Kidney (tissue), 14 donors: ENCODE measurements around the gene CAMK1D. TPM values are rescaled to one million over a fixed set of nuclear protein-coding genes. Genes with fewer than 3 reads are reported as not detected.

Experiments used
- DNase-seq, 5 donors: peaks; one replicate each; pipeline ENCODE4 v3.0.0-alpha.2; 2013 to 2020
- FAIRE-seq: peaks from 2 replicates; lab custom pipeline; 2012; peaks lifted over from hg19 to GRCh38; lab: Jason Lieb, UNC
- H3K27ac ChIP-seq, 2 donors: one replicate each; pipeline ENCODE4 v1.7.0; 2013; ENCODE audit warnings: low read depth in 2 of 2, low read length in 2 of 2, inconsistent platforms in 1 of 2
- H3K27me3 ChIP-seq: one replicate; pipeline ENCODE4 v1.7.1; 2013; ENCODE audit warnings: low read length, inconsistent platforms; ENCODE audit not compliant: control insufficient read depth, insufficient read depth
- H3K36me3 ChIP-seq, 3 donors: one replicate each; pipeline versions ENCODE4 v1.7.0 to v1.7.1; 2013; ENCODE audit warnings: low read length in 3 of 3, control low read depth in 1 of 3, inconsistent platforms in 1 of 3; ENCODE audit not compliant: insufficient read depth in 3 of 3, control insufficient read depth in 2 of 3
- H3K4me1 ChIP-seq, 3 donors: one replicate each; pipeline versions ENCODE4 v1.7.0 to v1.7.1; 2013; ENCODE audit warnings: low read length in 3 of 3, inconsistent platforms in 1 of 3, low read depth in 1 of 3; ENCODE audit not compliant: control insufficient read depth in 2 of 3, insufficient read depth in 2 of 3
- H3K4me3 ChIP-seq, 3 donors: one replicate each; pipeline versions ENCODE4 v1.7.0 to v1.8.1; 2013; ENCODE audit warnings: low read length in 3 of 3, control low read depth in 1 of 3, inconsistent platforms in 1 of 3
- H3K9ac ChIP-seq, 3 donors: one replicate each; pipeline versions ENCODE4 v1.7.0 to v1.7.1; 2013; ENCODE audit warnings: low read length in 3 of 3, control low read depth in 1 of 3, inconsistent platforms in 1 of 3
- H3K9me3 ChIP-seq, 3 donors: one replicate each; pipeline versions ENCODE4 v1.7.0 to v1.7.1; 2013; ENCODE audit warnings: low read length in 3 of 3, control low read depth in 1 of 3, inconsistent platforms in 1 of 3; ENCODE audit not compliant: control insufficient read depth in 2 of 3, insufficient read depth in 1 of 3
- intact Hi-C: fragments of 100-400 bp; cut with DNase I; formaldehyde crosslinking; loops from one replicate; pipeline ENCODE4 v1.11.1; 2022
- polyA plus RNA-seq: library from polyadenylated mRNA; stranded (reverse); fragments of 350-450 nt; fragmentation: Illumina TruSeq; extraction: RNeasy Lipid Tissue Mini Kit (QIAGEN cat#74804); gene quantifications from one replicate; pipeline ENCODE4 v1.2.3, GENCODE V29; 2014; ENCODE audit warnings: low read depth, low replicate concordance; ENCODE audit not compliant: insufficient read depth
- total RNA-seq: library from RNA; stranded (reverse); fragmentation: NEBNext Ultra II Directional; extraction: Animal tissue kit (Norgen Biotek cat#: 25700); gene quantifications from one replicate; pipeline ENCODE4 v1.2.1, GENCODE V29; 2021
- TF ChIP-seq, protein P1 (sequence below): IDR thresholded peaks from 3 replicates; pipeline ENCODE4 v1.5.1; 2012; ENCODE audit warnings: mild to moderate bottlenecking, moderate library complexity, borderline replicate concordance; ENCODE audit not compliant: insufficient read depth; ENCODE audit errors: extremely low read depth
- donor health status: control.
- donor health status: control.
- donor health status: control.
- donor health status: control.
- donor health status: control.
- donor health status: DM: yes; HTN: yes; CAD: no.
- donor health status: Normal renal cell carcinoma (clear cell type).

Gene CAMK1D
- total and polyA plus RNA-seq, 2 donors from 2014 or later: 1.1 to 13.7 TPM

DNA sequence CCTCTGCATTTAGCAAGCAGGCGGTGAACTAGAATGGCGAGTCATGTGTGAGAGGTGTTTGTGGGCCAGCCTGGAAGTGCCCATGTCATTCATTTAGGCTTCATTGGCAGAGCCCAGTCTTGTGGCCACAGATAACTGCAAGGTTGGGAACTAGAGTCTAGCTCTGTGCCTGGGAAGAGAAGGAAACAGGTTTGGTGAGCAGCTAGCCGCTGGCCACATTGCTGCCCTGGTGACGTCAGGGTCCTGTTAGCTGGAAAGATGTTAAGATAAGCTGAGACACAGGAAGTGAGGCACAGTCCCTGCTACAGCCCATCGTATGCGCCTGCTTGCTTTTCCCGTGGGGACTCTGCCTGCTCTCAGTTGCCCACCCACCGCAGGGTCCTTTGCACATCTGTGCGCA lies 185.5 kb downstream of the CAMK1D start:
- peaks cover 0 to 4% (median 0%) of the 10 kb centered on the region in 3 donors for H3K4me1 ChIP-seq
- intact Hi-C loops: no loop called here
- no peaks in the 10 kb centered on the region for H3K9me3 ChIP-seq
- no peaks in the 10 kb centered on the region for H3K36me3 ChIP-seq
- no peak for DNase-seq
- no peak overlapping the region for H3K27ac ChIP-seq
- TF ChIP-seq, protein P1, sequence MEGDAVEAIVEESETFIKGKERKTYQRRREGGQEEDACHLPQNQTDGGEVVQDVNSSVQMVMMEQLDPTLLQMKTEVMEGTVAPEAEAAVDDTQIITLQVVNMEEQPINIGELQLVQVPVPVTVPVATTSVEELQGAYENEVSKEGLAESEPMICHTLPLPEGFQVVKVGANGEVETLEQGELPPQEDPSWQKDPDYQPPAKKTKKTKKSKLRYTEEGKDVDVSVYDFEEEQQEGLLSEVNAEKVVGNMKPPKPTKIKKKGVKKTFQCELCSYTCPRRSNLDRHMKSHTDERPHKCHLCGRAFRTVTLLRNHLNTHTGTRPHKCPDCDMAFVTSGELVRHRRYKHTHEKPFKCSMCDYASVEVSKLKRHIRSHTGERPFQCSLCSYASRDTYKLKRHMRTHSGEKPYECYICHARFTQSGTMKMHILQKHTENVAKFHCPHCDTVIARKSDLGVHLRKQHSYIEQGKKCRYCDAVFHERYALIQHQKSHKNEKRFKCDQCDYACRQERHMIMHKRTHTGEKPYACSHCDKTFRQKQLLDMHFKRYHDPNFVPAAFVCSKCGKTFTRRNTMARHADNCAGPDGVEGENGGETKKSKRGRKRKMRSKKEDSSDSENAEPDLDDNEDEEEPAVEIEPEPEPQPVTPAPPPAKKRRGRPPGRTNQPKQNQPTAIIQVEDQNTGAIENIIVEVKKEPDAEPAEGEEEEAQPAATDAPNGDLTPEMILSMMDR: no peak
- no peaks in the 10 kb centered on the region for H3K27me3 ChIP-seq
- no peak overlapping the region for H3K4me3 ChIP-seq
- no peak for FAIRE-seq
- H3K9ac ChIP-seq: no peak overlapping the region

DNA sequence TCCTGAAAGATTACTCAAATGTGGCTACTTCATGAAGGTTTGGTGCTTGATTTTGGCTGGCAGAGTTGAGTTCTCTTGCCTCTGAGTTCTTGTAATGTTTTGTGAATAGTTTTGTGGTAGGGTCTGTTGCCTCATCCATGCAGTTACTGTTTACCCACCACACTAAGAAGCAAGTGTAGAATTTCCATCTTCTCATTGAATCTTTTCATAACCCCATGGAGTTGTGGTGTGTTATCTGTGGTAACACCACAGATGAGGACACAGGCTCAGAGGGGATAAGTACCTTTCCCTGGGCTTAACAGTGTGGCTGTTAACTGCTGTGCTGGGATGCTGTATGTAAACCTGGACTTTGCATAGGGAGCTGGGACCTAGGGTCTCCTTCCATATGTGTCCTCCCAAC lies 186.3 kb downstream of the CAMK1D start:
- Histone ChIP-seq H3K27me3 (no peaks in the 10 kb centered on the region), H3K4me1 (peaks cover 0 to 4% (median 0%) of the 10 kb centered on the region in 3 donors), H3K27ac (no peak overlapping the region), H3K9ac (no peak overlapping the region), H3K36me3 (no peaks in the 10 kb centered on the region), H3K9me3 (no peaks in the 10 kb centered on the region), H3K4me3 (no peak overlapping the region)
- TF ChIP-seq, protein P1: no peak
- DNase-seq (no peak), FAIRE-seq (no peak)
- intact Hi-C loops: no loop called here

DNA sequence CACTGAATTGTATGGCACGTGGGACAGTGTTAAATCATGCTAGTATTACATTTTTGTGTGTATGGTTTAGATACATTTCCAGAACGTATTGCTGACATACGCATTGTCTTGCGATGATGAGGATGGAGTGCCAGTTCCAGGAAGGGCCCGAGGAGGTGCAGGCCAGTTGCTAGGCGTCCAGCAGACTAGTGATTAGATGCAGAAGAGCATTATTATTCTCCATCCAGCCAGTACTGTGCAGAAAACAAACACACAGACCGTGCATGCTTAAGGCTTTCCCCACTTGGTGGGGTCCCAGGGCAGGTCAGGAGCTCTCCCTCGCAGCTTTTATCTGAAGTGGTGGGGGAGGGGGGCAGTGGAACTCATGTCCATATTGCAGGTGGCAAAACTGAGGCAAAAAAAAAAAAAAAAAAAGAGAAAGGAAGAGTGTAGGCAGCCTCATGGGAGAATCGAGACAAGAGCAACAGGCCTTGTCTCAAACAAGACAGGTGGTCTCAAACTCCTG lies 189.2 kb downstream of the CAMK1D start:
- H3K4me3 ChIP-seq: no peak overlapping the region
- FAIRE-seq: no peak
- no peaks in the 10 kb centered on the region for H3K9me3 ChIP-seq
- H3K36me3 ChIP-seq: no peaks in the 10 kb centered on the region
- TF ChIP-seq, protein P1: no peak
- no peak for DNase-seq
- no peak overlapping the region for H3K9ac ChIP-seq
- no peaks in the 10 kb centered on the region for H3K27me3 ChIP-seq
- no peaks in the 10 kb centered on the region for H3K4me1 ChIP-seq
- no peak overlapping the region for H3K27ac ChIP-seq
- intact Hi-C loops: no loop called here
